GM10248 (cell line): Measurements from ENCODE around the gene CCDC78.

ENCODE experiments used
- CTCF ChIA-PET: fragments of 300-600 bp; sonication (Branson Sonifier 250); formaldehyde crosslinking; extraction: SDS; loops from one replicate; lab custom pipeline; 2021; ENCODE audit warnings: antibody characterized with exemption; lab: Yijun Ruan, JAX
- POLR2A ChIA-PET: fragments of 350-650 bp; sonication (Branson Sonifier 250); formaldehyde crosslinking; extraction: SDS; loops from one replicate; lab custom pipeline; 2020; ENCODE audit warnings: antibody characterized with exemption; lab: Yijun Ruan, JAX
- DNase-seq: peaks from one replicate; pipeline ENCODE4 v3.0.0; 2012; ENCODE audit errors: extremely low spot score
- TF ChIP-seq, protein P1 (sequence below): IDR thresholded peaks from 2 replicates; pipeline ENCODE4 v1.5.1; 2012; ENCODE audit warnings: mild to moderate bottlenecking, low read depth; ENCODE audit errors: extremely low read depth, missing control alignments, control extremely low read depth

The CCDC78 gene

DNA sequence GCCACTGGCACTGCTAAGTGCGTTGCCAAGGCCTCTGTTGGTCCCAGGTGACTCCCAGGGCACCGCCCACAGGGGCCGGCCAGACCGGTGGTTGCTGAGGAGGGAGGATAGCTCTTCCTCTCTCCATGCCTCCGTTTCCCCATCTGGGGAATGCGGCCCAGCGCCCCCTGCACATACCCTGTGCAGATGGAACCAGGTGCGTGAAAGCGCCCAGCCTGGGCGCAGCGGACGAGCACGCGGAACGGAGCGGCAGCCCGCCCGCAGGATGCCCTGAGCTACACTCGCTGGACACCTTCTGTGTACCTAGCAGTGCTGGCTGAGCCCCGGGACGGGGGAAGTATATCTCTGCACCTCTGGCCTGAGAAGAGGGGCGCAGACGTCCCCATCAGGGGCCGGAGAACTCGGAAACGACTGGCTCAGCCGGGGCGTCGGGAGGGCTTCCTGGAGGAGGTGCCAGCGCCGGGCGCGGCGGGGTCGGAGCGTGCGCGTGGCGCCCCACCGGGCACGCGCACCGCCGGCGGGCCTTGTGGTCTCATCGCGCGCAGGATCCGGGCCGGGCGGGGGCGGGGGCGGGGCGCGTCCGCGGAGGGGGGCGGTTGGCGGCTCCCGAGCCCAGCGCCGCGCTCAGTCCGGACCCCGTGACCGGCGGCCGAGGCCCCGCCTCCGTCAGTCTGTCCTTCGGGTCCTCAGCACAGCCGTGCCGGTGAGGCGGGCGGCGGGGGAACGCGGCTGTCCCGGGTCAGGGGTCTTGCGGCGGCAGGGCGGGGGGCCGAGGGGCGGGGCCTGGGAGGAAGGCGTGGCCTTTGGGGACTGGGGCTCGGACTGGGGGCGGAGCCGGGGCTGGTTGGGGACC is at the start of gene CCDC78, which contains the start of gene HAGHL:
Gene CCDC78 (minus strand): TSS at position 6 of the 853 bp plus-strand sequence. CDS start 76 bp downstream, outside the sequence.
Gene HAGHL (plus strand): TSS at position 669 of the 853 bp plus-strand sequence. CDS start 404 bp downstream, outside the sequence.
- TF ChIP-seq, protein P1, sequence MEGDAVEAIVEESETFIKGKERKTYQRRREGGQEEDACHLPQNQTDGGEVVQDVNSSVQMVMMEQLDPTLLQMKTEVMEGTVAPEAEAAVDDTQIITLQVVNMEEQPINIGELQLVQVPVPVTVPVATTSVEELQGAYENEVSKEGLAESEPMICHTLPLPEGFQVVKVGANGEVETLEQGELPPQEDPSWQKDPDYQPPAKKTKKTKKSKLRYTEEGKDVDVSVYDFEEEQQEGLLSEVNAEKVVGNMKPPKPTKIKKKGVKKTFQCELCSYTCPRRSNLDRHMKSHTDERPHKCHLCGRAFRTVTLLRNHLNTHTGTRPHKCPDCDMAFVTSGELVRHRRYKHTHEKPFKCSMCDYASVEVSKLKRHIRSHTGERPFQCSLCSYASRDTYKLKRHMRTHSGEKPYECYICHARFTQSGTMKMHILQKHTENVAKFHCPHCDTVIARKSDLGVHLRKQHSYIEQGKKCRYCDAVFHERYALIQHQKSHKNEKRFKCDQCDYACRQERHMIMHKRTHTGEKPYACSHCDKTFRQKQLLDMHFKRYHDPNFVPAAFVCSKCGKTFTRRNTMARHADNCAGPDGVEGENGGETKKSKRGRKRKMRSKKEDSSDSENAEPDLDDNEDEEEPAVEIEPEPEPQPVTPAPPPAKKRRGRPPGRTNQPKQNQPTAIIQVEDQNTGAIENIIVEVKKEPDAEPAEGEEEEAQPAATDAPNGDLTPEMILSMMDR = no peak
- POLR2A ChIA-PET = interaction anchor here (1.2 kb wide), 1 partner anchor 9 kb away, joined by 5 read pairs; no protein-coding TSS in a partner anchor
- CTCF ChIA-PET = interaction anchor here (2.5 to 8.0 kb wide), 3 partner anchors 11 to 59 kb away, joined by 12 to 59 read pairs (median 14); partner anchors contain the start of gene METRN
- peak; percentile 81 for DNase-seq

DNA sequence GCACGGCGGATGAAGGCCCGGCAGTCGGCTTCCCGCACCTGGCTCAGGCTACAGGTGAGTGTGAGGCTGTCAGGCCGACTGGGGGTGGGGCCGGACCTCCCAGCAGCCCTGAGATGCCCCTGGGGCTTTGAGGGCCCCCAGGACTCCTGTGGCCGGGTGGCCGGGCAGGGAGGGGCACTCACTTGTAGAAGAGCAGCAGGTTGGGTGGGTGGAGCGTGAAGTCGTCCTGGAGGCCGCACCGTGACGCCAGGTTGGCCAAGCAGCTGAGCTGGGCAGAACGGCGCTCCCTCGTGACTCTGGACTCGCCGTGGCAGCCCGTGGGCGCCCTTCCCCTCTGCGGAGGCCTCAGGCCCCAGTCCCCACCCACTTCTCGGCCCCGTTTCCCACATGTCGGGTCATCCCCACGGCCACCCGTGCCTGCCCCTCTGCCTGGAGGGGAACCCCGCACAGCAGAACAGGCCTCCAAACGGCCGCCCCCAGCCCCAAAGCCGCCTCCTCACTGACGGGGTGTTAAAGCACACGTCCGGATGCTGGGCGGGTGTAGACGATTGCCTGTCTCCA is 49.1 kb upstream of the CCDC78 start:
- TF ChIP-seq, protein P1 = no peak
- no peak for DNase-seq
- ChIA-PET POLR2A (no interaction called here), CTCF (no interaction called here)

DNA sequence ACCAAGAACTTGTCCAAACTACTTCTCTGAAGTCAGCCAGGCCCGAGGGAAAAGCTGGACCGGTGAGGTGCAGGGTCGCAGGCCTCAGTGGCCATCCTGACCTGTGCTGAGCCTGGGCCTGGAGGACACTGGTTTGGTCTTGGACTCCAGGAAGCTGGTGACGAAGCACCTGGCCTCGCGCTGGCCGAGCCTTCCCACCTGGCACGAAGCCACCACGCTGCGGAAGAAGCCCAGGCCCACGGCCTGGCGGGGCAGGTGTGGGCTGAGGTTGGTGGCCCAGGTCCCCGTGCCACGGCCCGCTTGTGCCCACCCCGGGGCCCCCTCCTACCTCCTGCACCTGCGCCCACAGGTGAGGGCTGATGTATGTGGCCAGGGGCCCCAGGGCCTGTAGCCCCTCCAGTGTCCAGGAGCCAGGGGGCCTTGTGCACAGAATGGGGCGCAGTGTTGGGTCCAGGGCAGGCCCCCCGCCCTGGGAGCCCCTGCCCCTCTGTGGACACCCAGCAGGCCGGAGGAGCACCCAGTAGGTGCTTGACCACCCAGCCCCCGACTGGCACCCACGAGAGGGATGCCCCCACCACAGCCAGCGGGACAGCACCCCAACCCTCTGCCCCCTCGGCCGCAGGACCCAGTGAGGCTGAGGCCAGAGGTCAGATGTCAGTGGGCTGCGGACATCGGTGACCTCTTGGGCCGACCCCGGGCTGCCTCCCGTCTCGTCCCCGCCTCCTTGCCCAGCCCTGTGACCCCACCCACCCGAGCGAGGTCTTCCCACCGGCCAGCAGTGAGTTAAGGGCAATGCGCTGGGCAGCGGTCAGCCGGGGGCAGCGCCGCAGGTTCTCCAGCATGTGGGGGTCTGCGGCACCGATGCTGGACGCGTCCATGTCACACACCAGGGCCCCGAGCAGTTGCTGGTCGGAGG is 48.1 kb upstream of the CCDC78 start:
- TF ChIP-seq, protein P1 = no peak
- DNase-seq = no peak
- POLR2A ChIA-PET = interaction anchor here (0.6 kb wide), 1 partner anchor 1368 kb away, joined by 3 read pairs; no protein-coding TSS in a partner anchor
- CTCF ChIA-PET = no interaction called here

DNA sequence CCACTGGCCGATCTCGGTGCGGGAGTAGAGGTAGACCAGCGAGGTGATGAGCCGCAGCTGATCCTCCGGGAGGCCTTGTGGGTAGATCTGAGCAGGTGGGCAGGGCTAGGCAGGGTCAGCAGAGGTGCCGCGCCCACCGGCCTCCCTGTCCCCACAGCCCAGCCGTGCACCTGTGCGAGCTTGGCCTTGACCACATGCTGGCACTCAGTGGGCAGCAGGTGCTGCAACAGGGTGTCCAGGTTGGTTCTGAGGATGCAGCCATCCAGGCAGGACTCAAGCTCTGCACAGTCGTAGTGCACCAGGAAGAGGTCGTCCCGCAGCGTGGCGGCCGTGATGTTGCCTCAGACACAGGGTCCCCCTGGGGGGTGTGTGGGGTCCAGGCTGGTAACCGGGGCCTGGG is 46.7 kb upstream of the CCDC78 start:
- TF ChIP-seq, protein P1 = no peak
- no peak for DNase-seq
- ChIA-PET POLR2A (interaction anchor here (0.7 kb wide), 1 partner anchor 12 kb away, joined by 13 read pairs; the partner anchor contains the start of gene MSLN), CTCF (interaction anchor here (1.7 kb wide), 1 partner anchor 12 kb away, joined by 6 read pairs; no protein-coding TSS in a partner anchor)

DNA sequence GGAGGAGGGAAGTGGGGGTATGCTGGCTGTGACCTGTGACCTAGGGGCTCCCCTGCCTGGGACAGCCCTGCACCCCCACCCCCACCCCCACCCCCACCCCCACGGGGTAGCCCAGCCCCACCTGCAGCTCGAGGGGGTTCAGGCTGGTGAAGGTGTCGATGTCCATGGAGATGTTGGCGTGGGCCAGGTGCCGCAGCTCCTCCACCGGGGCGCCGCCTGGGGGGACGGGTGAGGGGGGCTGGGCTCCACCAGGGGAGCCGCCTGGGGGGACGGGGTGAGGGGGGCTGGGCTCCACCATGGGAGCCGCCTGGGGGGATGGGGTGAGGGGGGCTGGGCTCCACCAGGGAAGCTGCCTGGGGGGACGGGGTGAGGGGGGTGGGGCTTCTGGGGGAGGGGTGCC is 44.2 kb upstream of the CCDC78 start:
- DNase-seq = no peak
- TF ChIP-seq, protein P1 = no peak
- POLR2A ChIA-PET = no interaction called here
- CTCF ChIA-PET = no interaction called here
